Muscle of leg (tissue), 11 donors: ENCODE data around the gene MXD3. TPM values are rescaled to one million over a fixed set of nuclear protein-coding genes. Genes with fewer than 3 reads are reported as not detected.

Source experiments
- DNase-seq: peaks from one replicate; pipeline ENCODE4 v3.0.0; 2013
- H3K27ac ChIP-seq: one replicate; pipeline ENCODE4 v1.5.1; 2013; ENCODE audit warnings: mild to moderate bottlenecking, low read length, control low read depth
- H3K27me3 ChIP-seq: one replicate; pipeline ENCODE4 v1.6.1; 2013; ENCODE audit warnings: low read length; ENCODE audit not compliant: control insufficient read depth, insufficient read depth
- H3K36me3 ChIP-seq: one replicate; pipeline ENCODE4 v1.6.1; 2013; ENCODE audit warnings: low read length; ENCODE audit not compliant: control insufficient read depth, insufficient read depth
- H3K4me1 ChIP-seq: one replicate; pipeline ENCODE4 v1.6.1; 2013; ENCODE audit warnings: low read length; ENCODE audit not compliant: control insufficient read depth, insufficient read depth
- H3K4me3 ChIP-seq: one replicate; pipeline ENCODE4 v1.5.1; 2013; ENCODE audit warnings: low read length, control low read depth
- H3K9me3 ChIP-seq: replicated peaks from 2 replicates; pipeline ENCODE4 v1.6.1; 2013; ENCODE audit warnings: low read depth, low read length; ENCODE audit not compliant: control insufficient read depth
- WGBS: methylation state at CpG from one replicate; pipeline ENCODE4 v1.1.5; 2013; ENCODE audit warnings: missing lambda C conversion rate; ENCODE audit not compliant: insufficient coverage; 5-methylcytosine and 5-hydroxymethylcytosine counted together
- polyA plus RNA-seq, 8 donors: library from polyadenylated mRNA; unstranded; fragments of 120-200 nt; gene quantifications; one replicate each; pipeline versions ENCODE4 v1.2.1 to v1.2.3, GENCODE V29; 2013; ENCODE audit warnings: inconsistent platforms in 1 of 8, low replicate concordance in 1 of 8; ENCODE audit not compliant: insufficient read length in 8 of 8, insufficient read depth in 1 of 8
- total RNA-seq: library from RNA; stranded (reverse); fragments of 120-200 nt; gene quantifications from one replicate; pipeline ENCODE4 v1.2.4, GENCODE V29; 2013

The MXD3 gene
- total and polyA plus RNA-seq, 9 donors = 18.0 to 36.7 (median 24.1) TPM

DNA sequence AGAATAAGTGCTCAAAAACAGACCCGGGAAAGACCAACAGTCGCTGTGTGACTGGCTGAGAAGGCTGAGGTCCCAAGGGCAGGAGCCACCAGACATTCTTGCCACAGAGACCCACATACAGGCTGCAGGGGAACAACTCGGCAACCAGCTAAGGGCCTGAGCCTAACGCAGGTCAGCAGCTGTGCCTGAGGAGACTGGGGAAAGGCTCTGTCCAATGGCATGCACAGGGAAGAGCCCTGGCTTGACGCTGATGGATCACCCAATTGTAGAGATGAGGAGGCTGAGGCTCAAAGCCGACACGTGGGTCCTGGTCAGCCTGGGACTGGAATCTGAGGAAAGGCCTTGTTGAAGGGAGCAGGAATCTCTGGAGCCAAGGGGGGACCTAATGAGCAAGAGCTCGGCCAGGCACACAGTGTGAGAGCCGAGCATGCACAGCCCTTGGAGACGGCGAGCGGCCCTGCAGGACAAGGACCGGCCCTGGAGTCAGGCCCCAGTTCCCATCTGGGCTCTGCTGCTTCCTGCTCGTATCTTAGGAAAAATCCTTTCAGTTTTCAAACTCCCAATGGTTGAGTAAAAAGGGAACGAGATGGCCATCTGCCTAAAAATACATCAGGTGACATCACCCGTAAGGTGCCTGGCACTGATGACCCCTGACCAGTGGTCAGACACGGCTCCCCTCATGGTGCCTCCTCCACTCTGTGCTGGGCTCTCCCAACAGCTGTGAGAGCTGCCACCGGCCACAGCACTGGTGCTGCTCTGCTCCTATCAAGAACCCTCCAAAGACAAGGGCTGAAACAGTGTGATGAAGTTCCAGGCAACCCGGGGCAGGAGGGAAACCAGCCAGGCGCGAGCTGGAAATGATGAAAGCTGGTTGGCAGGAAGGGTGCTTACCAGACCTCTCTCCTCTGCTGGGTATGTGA, 23.3 kb upstream of the MXD3 start:
- H3K4me1 ChIP-seq = no peaks in the 10 kb centered on the region
- no peaks in the 10 kb centered on the region for H3K27me3 ChIP-seq
- peaks cover 97% of the 10 kb centered on the region for H3K36me3 ChIP-seq
- DNase-seq = no peak
- no peaks in the 10 kb centered on the region for H3K9me3 ChIP-seq
- WGBS = 85% methylated on average over 17 of the region's 21 CpGs
- no peak overlapping the region for H3K4me3 ChIP-seq
- no peak overlapping the region for H3K27ac ChIP-seq

DNA sequence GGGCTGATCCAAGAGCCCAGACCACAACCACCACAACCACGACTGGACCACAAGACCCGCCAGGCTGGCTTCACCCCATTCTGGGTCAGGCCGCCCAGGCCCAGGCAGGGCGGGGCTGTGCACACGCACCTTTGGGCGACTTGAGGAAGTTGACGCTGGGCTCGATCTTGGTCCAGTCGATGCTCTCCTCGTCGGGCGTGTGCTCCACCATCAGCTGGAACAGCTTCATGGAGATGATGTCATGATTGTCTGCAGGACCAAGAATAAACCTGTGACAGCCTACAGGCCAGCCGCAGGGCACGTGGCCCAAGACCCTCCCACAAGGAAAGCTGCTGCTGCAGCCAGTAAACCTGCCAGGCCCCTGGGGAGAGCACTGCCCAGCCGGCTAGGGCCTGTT, 22.5 kb upstream of the MXD3 start:
- H3K36me3 ChIP-seq = peaks cover 93% of the 10 kb centered on the region

DNA sequence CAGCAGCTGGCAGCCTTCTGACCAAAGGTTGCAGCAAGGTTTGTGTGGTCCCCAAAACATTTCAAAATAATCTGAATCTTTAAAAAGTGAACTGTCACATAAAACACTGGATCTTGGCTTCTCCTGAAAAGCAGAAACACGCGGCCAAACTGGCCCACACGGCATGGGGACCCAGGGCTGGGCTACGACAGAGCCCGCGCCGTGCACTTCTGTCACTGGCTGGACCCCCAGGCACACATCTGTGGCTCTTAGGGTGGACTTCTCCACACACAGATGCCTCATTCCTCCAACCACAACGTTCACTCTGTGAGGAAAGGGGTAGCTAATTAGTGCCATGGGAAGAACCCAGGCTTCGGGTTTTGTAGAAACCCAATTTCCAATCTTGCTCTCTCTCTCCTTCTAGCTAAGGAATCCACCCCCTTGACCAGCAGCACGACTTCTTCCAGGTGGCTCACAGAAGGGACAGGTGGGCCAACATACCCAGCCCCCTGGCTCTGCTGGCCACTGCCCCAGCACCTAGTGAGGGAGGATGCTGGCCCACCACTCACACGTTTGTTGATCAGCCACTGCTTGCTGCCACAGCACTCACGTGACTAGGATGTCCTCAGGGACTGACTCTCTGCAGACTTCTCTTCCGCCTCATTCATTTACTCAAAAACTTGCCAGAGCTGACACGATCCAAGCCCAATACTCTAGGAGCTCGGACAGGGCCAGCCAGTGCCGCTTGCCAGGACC, 21.9 kb upstream of the MXD3 start:
- Histone ChIP-seq H3K36me3 (peaks cover 87% of the 10 kb centered on the region), H3K4me3 (no peak overlapping the region), H3K27me3 (no peaks in the 10 kb centered on the region), H3K4me1 (no peaks in the 10 kb centered on the region), H3K27ac (no peak overlapping the region), H3K9me3 (no peaks in the 10 kb centered on the region)
- WGBS = 85% methylated on average over 14 of the region's 16 CpGs
- no peak for DNase-seq

More for the DNA sequence above, 22.5 kb upstream of the MXD3 start:
- Histone ChIP-seq H3K4me1 (no peaks in the 10 kb centered on the region), H3K27ac (no peak overlapping the region), H3K27me3 (no peaks in the 10 kb centered on the region), H3K4me3 (no peak overlapping the region), H3K9me3 (no peaks in the 10 kb centered on the region)
- WGBS = 79% methylated on average over 12 of the region's 15 CpGs
- DNase-seq = no peak

DNA sequence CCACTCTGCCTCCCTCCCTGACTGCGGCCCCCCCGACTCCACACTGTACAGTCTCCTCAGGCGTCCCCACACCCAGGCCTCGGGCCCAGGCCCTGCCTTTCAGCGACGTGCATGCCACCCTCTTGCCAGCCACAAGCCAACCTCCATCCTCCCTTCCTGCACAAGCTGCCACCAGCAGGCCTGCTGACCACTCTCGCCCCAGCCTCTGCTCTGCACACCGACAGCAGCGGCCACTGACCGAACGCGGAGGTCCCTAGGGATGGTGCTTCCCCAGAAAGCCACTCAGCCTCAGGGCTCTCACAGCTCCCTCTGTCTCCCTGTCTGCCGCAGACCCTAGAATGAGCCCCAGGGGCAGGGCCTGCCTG, 21.2 kb upstream of the MXD3 start:
- peaks cover 81% of the 10 kb centered on the region for H3K36me3 ChIP-seq
- no peak for DNase-seq
- no peak overlapping the region for H3K27ac ChIP-seq
- 90% methylated on average over 11 of the region's 13 CpGs for WGBS
- H3K27me3 ChIP-seq = no peaks in the 10 kb centered on the region
- no peak overlapping the region for H3K4me3 ChIP-seq
- H3K9me3 ChIP-seq = no peaks in the 10 kb centered on the region
- H3K4me1 ChIP-seq = no peaks in the 10 kb centered on the region

DNA sequence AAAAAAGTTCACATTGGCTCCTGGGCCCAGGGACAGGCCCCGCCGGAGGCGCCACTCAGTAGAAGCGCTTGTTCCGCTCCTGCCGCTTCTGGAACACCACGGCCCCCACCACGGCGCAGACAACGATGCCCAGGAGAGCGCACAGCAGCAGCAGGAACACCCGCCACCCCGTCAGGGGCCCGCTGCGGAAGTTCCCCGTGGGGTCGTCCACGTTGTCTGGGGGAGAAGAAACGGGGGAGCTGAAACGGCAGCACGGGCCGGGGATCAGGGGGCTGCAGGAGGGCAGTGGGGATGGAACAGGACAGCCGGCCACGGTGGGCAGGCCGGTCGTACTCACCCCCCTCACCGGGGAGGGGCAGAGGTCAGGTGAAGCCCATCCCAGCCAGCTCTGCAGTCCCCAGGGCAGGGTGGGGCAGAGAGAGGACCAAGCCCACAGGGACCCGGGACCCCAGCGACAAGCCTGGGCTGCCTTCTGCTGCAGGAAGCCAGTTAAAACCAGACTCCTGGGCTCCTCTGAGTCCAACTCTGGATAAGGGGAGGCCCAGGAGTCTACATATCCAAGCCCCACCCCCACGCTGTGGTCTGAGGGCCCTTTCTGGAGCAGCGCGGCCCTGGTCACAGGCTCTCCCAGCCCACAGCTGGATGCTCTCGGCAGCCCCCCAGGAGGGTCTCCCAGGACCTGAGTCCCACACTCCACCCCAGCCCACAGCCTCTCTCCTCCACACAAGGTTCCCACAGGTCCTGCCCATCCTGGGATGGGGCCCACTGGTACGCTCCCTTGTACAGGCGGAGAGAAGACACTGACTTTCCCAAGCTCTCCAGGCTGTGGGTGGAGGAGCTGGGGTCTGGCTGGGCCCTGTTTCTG, 20.6 kb upstream of the MXD3 start:
- DNase-seq = no peak
- Histone ChIP-seq H3K4me3 (no peak overlapping the region), H3K4me1 (no peaks in the 10 kb centered on the region), H3K27me3 (no peaks in the 10 kb centered on the region), H3K27ac (no peak overlapping the region), H3K9me3 (no peaks in the 10 kb centered on the region), H3K36me3 (peaks cover 75% of the 10 kb centered on the region)
- 80% methylated on average over 29 of the region's 35 CpGs for WGBS

DNA sequence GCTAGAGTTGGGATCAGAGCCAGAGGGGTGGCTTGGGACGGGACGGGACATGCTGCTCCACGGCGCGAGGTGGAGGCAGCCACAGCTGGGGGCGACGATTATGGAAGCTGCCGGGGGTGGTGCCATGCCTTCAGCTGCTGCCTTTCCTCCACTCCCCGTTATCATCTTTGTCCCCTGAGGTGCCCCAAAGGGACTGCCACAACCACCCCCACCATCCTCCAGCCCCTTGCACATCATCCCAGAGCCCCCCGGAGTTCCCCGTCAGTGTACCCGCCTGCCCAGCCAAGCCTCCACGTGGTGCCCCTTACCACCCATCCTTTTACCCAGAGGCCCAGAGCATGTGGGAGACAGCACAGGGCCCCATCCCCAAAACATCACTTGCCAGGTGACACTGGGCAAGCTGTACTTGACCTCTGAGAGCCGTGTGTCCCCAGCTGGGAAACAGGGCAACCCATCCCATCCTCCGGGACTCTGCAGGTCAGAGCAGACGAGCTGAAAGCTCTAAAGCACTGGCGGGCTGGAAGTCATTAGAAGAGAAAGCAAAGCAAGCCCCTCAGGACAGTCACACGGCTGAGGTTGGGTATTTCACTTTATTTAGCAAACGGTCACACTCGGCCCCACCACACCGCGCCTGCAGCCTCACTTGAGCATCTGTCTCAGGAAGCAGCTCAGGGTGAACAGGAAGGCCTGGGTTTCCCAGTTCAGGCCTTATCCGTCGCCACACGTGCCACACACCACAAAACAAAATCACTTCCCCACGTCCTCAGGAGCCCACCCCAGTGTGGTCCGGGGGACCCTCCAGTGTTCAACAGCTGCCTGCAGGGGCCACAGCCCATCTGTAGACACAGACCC, 19.5 kb upstream of the MXD3 start:
- Histone ChIP-seq H3K4me1 (no peaks in the 10 kb centered on the region), H3K36me3 (peaks cover 64% of the 10 kb centered on the region), H3K9me3 (no peaks in the 10 kb centered on the region), H3K4me3 (no peak overlapping the region), H3K27me3 (no peaks in the 10 kb centered on the region), H3K27ac (no peak overlapping the region)
- 81% methylated on average over 25 of the region's 27 CpGs for WGBS
- DNase-seq = no peak

DNA sequence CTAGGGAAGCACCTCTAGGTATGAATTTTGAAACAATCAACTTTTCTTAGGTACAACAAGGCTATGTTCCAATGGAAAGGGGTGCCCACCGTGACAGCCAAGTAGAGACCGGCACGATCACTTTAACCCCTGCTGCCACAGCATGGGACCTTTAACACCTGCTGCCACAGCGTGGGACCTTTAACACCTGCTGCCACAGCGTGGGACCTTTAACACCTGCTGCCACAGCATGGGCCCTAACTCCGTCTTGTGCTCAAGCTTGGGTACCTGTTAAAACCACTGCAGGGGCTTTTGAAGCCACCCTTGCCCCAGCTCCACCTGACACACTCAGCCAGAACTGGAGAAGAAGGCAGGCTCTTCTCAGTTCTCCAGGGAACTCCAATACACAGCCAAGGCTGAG, 18.2 kb upstream of the MXD3 start:
- peaks cover 51% of the 10 kb centered on the region for H3K36me3 ChIP-seq
- 83% methylated on average over 6 of the region's 6 CpGs for WGBS

DNA sequence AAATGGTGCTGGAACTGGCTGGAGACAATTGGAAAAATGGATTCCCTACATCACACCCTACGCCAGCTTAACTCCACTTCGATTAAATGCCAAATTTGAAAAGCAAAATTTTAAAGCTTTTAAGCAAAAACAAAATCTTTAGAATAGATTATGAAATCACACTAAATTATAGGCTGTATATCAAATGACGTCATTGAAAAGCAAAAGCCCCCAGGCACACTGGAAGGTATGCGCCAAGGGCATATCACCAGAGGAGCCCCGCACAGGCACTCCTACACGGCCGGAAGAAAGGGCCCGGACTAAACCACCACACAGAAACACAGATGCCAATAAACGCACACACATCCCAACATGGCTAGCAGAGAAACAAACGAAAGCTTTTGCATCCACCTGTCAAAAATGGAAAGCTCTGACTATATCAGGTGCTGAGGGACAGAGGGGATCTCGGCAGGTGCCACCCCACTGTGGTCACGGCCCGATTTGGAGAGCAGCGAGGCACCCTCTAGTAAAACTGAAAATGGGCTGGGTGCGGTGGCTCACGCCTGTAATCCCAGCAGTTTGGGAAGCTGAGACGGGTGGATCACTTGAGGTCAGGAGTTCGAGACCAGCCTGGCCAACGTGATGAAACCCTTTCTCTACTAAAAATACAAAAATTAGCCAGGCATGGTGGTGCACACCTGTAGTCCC, 17.0 kb upstream of the MXD3 start:
- Histone ChIP-seq H3K27ac (no peak overlapping the region), H3K36me3 (peaks cover 39% of the 10 kb centered on the region)

More for the DNA sequence above, 18.2 kb upstream of the MXD3 start:
- Histone ChIP-seq H3K27ac (no peak overlapping the region), H3K27me3 (no peaks in the 10 kb centered on the region), H3K9me3 (no peaks in the 10 kb centered on the region), H3K4me3 (no peak overlapping the region), H3K4me1 (no peaks in the 10 kb centered on the region)
- DNase-seq = no peak

More for the DNA sequence above, 17.0 kb upstream of the MXD3 start:
- WGBS = 90% methylated on average over 6 of the region's 19 CpGs
- no peaks in the 10 kb centered on the region for H3K9me3 ChIP-seq
- no peaks in the 10 kb centered on the region for H3K27me3 ChIP-seq
- no peaks in the 10 kb centered on the region for H3K4me1 ChIP-seq
- no peak for DNase-seq
- H3K4me3 ChIP-seq = no peak overlapping the region
